Pancreas (tissue), 10 donors: ENCODE measurements around the gene PAN2. TPM values are rescaled to one million over a fixed set of nuclear protein-coding genes. Genes with fewer than 3 reads are reported as not detected.
A peak's percentile ranks its signal among the peaks of the same experiment; 100 is the strongest.

ENCODE experiments used
- ATAC-seq, 4 donors: fragments of 200-7000 bp; cut with Tn5 transposase; one replicate each; pipeline versions ENCODE4 v1.8.0 to v1.9.1; 2020; ENCODE audit warnings: mild to moderate bottlenecking in 4 of 4, moderate library complexity in 4 of 4
- DNase-seq, 6 donors: peaks; one replicate each; pipeline ENCODE4 v3.0.0-alpha.2; 2020
- FAIRE-seq: peaks from 2 replicates; lab custom pipeline; 2012; peaks lifted over from hg19 to GRCh38; lab: Jason Lieb, UNC
- H3K27ac ChIP-seq, 4 donors: fragments of 200-600 bp; sonication (generic); 1 replicate in 3 of 4; 2 replicates in 1 of 4; pipeline versions ENCODE4 v1.5.0 to v1.8.0; 2020
- H3K27me3 ChIP-seq, 4 donors: fragments of 200-600 bp; one replicate each; pipeline ENCODE4 v1.8.0; 2021
- H3K36me3 ChIP-seq, 3 donors: fragments of 200-600 bp; sonication (generic) in 1 of 3; one replicate each; pipeline versions ENCODE4 v1.5.0 to v1.8.0; 2020 to 2021
- H3K4me1 ChIP-seq, 3 donors: fragments of 200-600 bp; one replicate each; pipeline ENCODE4 v1.8.0; 2021
- H3K4me3 ChIP-seq, 4 donors: fragments of 200-600 bp; sonication (generic) in 2 of 4; one replicate each; pipeline versions ENCODE4 v1.5.0 to v1.8.0; 2020 to 2021
- H3K9me3 ChIP-seq, 4 donors: fragments of 200-600 bp; one replicate each; pipeline ENCODE4 v1.8.0; 2021
- CTCF ChIP-seq, 4 donors: fragments of 200-600 bp; sonication (generic) in 3 of 4; IDR thresholded peaks; one replicate each; pipeline versions ENCODE4 v1.5.0 to v1.8.0; 2021; ENCODE audit warnings: antibody characterized with exemption in 4 of 4
- WGBS, 2 donors: extraction: QIAGEN DNeasy Blood & Tissue Kit; methylation state at CpG; one replicate each; pipeline ENCODE4 v1.1.7; 2013; 5-methylcytosine and 5-hydroxymethylcytosine counted together
- intact Hi-C, 3 donors: fragments of 100-400 bp; cut with DNase I; formaldehyde crosslinking; loops; one replicate each; pipeline versions ENCODE4 v1.11.1 to v1.14.2; 2022
- polyA plus RNA-seq, 2 donors: library from polyadenylated mRNA; stranded (reverse); fragments of 200-250 nt; gene quantifications; one replicate each; pipeline ENCODE4 v1.2.3, GENCODE V29; 2013
- total RNA-seq, 6 donors: library from RNA; stranded (reverse); fragmentation: NEBNext Ultra II Directional in 4 of 6; extraction: Animal tissue kit (Norgen Biotek cat#: 25700) in 4 of 6; gene quantifications; one replicate each; pipeline versions ENCODE4 v1.2.1 to v1.2.4, GENCODE V29; 2021 to 2023
- donor health status: healthy with polysubstance abuse.
- donor health status: DM: no; HTN: no; CAD: no; lungs with moderate emphysema.
- donor health status: DM: no; HTN: no; CAD: no.
- donor health status: control.
- donor health status: control.
- donor health status: Bipolar disorder and iron deficiency.
- donor health status: DM: yes; HTN: yes; CAD: no.
- donor health status: DM: no; HTN: no; CAD: no.
- donor health status: DM: no; HTN: no; CAD: no.
- donor health status: DM: yes; HTN: yes; CAD: no.

The PAN2 gene
- total and polyA plus RNA-seq, 8 donors = 24.3 to 111 (median 49.3) TPM

- 3 to 12% methylated on average over 1 of the region's 1 CpG for WGBS, 2 donors
- no peaks in the 10 kb centered on the region for H3K27me3 ChIP-seq
- no peak for TF ChIP-seq CTCF (IDR thresholded peaks at IDR 0.05)
- H3K4me1 ChIP-seq = no peaks in the 10 kb centered on the region
- FAIRE-seq (no peak), DNase-seq (no peak), ATAC-seq (no peak)
- H3K9me3 ChIP-seq = no peaks in the 10 kb centered on the region
- H3K36me3 ChIP-seq = peaks cover 0 to 8% (median 4%) of the 10 kb centered on the region in 3 donors
- H3K27ac ChIP-seq = no peak overlapping the region
- intact Hi-C loops = no loop called here
- H3K4me3 ChIP-seq = no peak overlapping the region
Observed at GRCh38 chr12:56341616-56342015, 7.8 kb upstream of the PAN2 start.

GRCh38 chr12:56339158-56339422 is 5.3 kb upstream of the PAN2 start:
- TF ChIP-seq CTCF (IDR thresholded peaks at IDR 0.05) = no peak
- DNase-seq (no peak), FAIRE-seq (no peak), ATAC-seq (no peak)
- 77 to 92% methylated on average over 1 of the region's 1 CpG for WGBS, 2 donors
- intact Hi-C loops = no loop called here
- Histone ChIP-seq H3K27me3 (no peaks in the 10 kb centered on the region), H3K4me1 (no peaks in the 10 kb centered on the region), H3K4me3 (no peak overlapping the region), H3K27ac (peak overlapping the region in 2 of 4 donors; percentile 22 to 58), H3K9me3 (no peaks in the 10 kb centered on the region), H3K36me3 (peaks cover 0 to 4% (median 0%) of the 10 kb centered on the region in 3 donors)

- H3K4me3 ChIP-seq = no peak within 1 kb of the TSS
- no peak for DNase-seq
- no peak for FAIRE-seq
- peaks cover 0 to 4% (median 0%) of the 10 kb centered on the region in 3 donors for H3K36me3 ChIP-seq
- intact Hi-C loops = no loop called here
- H3K9me3 ChIP-seq = no peaks in the 10 kb centered on the region
- peak in 1 of 4 donors; percentile 8 for ATAC-seq
- TF ChIP-seq CTCF (IDR thresholded peaks at IDR 0.05) = no peak
- H3K4me1 ChIP-seq = no peaks in the 10 kb centered on the region
- WGBS, 2 donors = 55 to 57% methylated on average over 9 of the region's 9 CpGs
- peak within 1 kb of the TSS in 2 of 4 donors; percentile 22 to 58 for H3K27ac ChIP-seq
- no peaks in the 10 kb centered on the region for H3K27me3 ChIP-seq
Observed at GRCh38 chr12:56338308-56339157, 4.7 kb upstream of the PAN2 start, which contains the start of gene IL23A. Gene IL23A (plus strand): TSS chr12:56338884. CDS start chr12:56339045, 161 bp downstream.

- H3K36me3 ChIP-seq = peaks cover 0 to 1% (median 0%) of the 10 kb centered on the region in 3 donors
- FAIRE-seq (no peak), ATAC-seq (no peak), DNase-seq (peak in 1 of 6 donors; percentile 13)
- H3K4me1 ChIP-seq = peaks cover 0 to 2% (median 0%) of the 10 kb centered on the region in 3 donors
- WGBS, 2 donors = 76 to 81% methylated on average over 8 of the region's 8 CpGs
- H3K27ac ChIP-seq = peak overlapping the region in 1 of 4 donors; percentile 58
- intact Hi-C loops = no loop called here
- H3K27me3 ChIP-seq = no peaks in the 10 kb centered on the region
- TF ChIP-seq CTCF (IDR thresholded peaks at IDR 0.05) = no peak
- no peaks in the 10 kb centered on the region for H3K9me3 ChIP-seq
- no peak overlapping the region for H3K4me3 ChIP-seq
Observed at GRCh38 chr12:56337753-56338251, 4.0 kb upstream of the PAN2 start.
